ENCODE data around the gene EGFR.

EGFR gene

GRCh38 chr7:55083206-55083605, 64.4 kb downstream of the EGFR start:
- TF ChIP-seq CTCF (conservative IDR thresholded peaks at IDR 0.05) (no peak), ZFX (IDR thresholded peaks at IDR 0.05) (no peak)
- H3K27ac ChIP-seq, result peak overlapping the region; percentile 95; the same call in 1 of the 2 replicates

- no peak for TF ChIP-seq ZFX (IDR thresholded peaks at IDR 0.05)
- no peak for TF ChIP-seq CTCF (conservative IDR thresholded peaks at IDR 0.05)
- no peak overlapping the region for H3K27ac ChIP-seq
These were observed 65.5 kb downstream of the EGFR start for GRCh38 chr7:55084307-55084706.

GRCh38 chr7:55085511-55086412, 66.9 kb downstream of the EGFR start:
- H3K27ac ChIP-seq, result peak overlapping the region; percentile 32

GRCh38 chr7:55086413-55087201, 67.8 kb downstream of the EGFR start:
- no peak for TF ChIP-seq ZFX (IDR thresholded peaks at IDR 0.05)
- no peak for TF ChIP-seq CTCF (conservative IDR thresholded peaks at IDR 0.05)
- H3K27ac ChIP-seq, result peak overlapping the region; percentile 32

More at GRCh38 chr7:55085511-55086412, 66.9 kb downstream of the EGFR start:
- TF ChIP-seq ZFX (IDR thresholded peaks at IDR 0.05) (no peak), CTCF (conservative IDR thresholded peaks at IDR 0.05) (no peak)

- no peak for TF ChIP-seq ZFX (IDR thresholded peaks at IDR 0.05)
- TF ChIP-seq CTCF (conservative IDR thresholded peaks at IDR 0.05), result no peak
- H3K27ac ChIP-seq, result no peak overlapping the region
These were observed 68.7 kb downstream of the EGFR start for GRCh38 chr7:55087521-55087961.

GRCh38 chr7:55088107-55088506, 69.3 kb downstream of the EGFR start:
- TF ChIP-seq ZFX (IDR thresholded peaks at IDR 0.05) (no peak), CTCF (conservative IDR thresholded peaks at IDR 0.05) (no peak)
- H3K27ac ChIP-seq, result no peak overlapping the region

- TF ChIP-seq ZFX (IDR thresholded peaks at IDR 0.05) (no peak), CTCF (conservative IDR thresholded peaks at IDR 0.05) (no peak)
- no peak overlapping the region for H3K27ac ChIP-seq
These were observed 69.8 kb downstream of the EGFR start for GRCh38 chr7:55088620-55089019.

Measured in C4-2B (cell line).